ENCODE data around the gene RTRAF.
A peak's percentile ranks its signal among the peaks of the same experiment; 100 is the strongest.

The RTRAF gene

GRCh38 chr14:52021957-52022600 is 32.7 kb downstream of the RTRAF start:
- no peak for DNase-seq

GRCh38 chr14:52023518-52023917 is 34.2 kb downstream of the RTRAF start:
- DNase-seq: no peak

GRCh38 chr14:52025310-52025709 is 36.0 kb downstream of the RTRAF start:
- no peak for DNase-seq

GRCh38 chr14:52026017-52026660 is 36.8 kb downstream of the RTRAF start:
- DNase-seq: peak; percentile 10

DNA sequence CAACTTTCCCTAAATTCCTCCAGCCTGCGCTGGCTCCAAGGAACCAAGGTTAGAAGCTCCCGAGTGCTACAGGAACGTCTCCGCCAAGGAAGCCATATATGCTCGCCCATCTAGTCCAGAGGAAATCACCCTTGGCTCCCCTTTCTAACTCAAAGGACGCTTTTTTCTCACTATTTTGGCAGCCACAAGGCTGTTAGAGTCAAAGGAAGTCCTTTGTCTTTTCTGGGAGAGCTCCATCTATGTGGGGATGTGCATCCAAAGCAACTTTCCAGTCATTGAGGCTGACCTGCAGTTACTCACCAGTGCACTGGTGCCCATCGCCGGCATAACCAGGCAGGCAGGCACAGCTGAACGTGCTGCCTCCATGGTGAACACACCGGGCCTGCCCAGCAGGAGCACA is 37.6 kb downstream of the RTRAF start:
- DNase-seq: peak; percentile 40

GRCh38 chr14:52029881-52030280 is 40.5 kb downstream of the RTRAF start:
- DNase-seq: no peak

- DNase-seq: no peak
These were observed 42.4 kb downstream of the RTRAF start for GRCh38 chr14:52031781-52032180.

DNA sequence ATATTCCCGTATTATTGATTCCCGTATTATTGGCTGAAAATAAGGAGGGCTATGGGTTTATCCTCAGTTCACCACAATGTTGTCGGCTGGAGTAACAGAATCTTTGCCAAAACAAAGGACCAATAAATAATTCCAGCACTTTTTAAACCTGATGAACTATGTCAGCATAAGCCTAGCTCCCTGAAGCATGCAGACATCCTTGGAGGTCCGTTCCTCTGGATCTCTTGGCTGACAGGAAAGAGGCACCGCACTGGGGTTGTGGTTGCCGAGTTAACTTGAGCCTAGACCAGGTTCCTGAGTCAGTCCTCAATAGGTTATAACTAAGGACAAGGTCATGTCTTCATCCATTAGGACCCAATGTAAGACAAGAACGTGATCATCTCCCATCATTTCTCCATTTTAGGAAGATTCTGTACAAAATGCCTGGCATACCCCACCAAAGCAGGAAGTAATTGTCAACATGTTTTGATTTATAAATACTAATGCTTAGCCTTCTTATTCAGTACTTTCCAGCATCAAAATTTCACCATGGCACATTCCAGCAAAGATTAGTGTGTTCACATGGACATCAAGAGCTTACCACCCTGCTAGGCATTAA is 43.0 kb downstream of the RTRAF start:
- DNase-seq: no peak

- no peak for DNase-seq
These were observed 43.8 kb downstream of the RTRAF start for GRCh38 chr14:52033101-52033642.

- DNase-seq: no peak
These were observed 49.9 kb downstream of the RTRAF start for GRCh38 chr14:52039124-52039815.

- no peak for DNase-seq
These were observed 51.3 kb downstream of the RTRAF start for GRCh38 chr14:52040598-52040997.

DNA sequence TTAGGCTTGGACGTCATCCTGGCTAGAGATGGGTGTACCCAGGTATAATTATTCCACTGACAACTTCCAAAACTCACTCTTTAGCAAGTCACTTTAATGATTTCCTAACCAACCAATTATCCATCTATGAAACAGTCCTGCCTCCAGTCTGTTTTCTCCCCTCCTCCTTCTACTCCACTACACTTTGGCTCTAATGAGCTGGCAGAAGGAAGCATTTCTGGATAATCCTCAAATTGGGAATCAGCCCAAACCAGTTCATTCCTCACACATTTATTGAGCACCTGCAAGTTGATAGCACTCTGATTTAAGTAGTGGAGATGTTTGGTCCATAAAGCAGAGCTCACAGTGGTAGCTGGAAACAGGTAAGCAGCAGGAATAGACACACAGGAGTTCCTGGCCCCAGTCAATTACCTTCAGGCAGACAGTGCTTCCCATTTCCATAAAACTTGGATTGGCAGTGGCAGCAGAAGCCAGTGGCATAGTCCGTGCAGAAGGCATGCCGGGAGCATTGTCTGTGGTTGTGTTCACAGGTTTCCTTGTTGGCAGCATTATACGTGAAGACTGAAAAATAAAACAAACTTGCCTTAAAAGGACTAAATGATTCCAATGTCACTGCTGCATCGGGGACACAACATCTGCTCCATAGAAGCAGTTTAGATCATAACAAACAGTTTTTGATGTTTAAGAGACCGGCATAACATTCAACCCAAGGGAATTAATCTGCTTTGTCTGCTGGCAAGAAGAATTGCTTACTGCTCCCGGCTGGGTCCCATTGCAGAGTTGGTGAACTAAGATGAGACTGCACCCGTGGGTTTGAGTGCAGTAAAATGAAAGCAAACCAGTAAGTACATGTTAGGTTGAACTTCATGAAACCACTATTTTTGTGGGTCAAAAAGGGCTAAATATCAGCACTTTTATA is 53.3 kb downstream of the RTRAF start:
- DNase-seq: no peak

DNA sequence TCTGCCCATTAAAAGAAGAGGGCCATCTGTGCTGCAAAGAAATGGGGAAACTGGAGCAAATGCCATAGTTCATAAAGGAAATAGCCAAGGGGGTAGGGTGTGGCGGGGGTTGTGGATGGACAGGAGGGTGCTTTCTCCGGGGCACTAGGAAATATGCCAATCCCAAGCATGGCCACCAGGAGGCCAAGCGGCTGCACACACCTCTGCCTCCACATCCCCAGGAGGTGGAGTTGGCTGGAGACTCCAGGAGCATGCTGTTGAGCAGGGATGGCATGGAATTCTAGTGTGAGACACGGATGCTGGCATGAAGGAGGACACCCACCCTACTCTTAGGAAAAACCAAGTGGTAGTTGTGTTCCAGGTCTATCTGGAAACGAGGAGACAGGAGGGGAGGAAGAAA is 54.3 kb downstream of the RTRAF start:
- DNase-seq: no peak

GRCh38 chr14:52044791-52045522 is 55.6 kb downstream of the RTRAF start:
- DNase-seq: no peak

GRCh38 chr14:52046376-52046917 is 57.1 kb downstream of the RTRAF start:
- no peak for DNase-seq

DNA sequence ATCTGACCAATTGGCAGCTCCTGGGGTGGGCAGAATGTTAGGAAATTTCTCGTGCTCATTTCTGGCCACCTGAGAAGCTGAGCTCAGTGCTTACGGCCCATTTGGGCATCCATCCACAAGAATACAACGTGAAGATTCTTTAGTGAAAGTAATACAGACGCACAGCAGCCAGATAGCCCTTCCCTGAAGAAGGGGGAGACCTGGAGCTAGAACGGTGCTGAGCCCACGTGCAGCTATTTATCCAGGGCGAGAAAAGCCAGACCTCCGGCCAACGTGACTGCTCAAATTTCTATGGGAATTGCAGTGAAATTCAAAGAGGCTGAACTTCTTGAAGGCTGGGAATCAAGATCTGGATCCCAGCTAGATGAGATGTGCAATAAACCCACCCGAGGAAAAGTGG is 58.8 kb downstream of the RTRAF start:
- DNase-seq: no peak

- DNase-seq: no peak
These were observed 59.4 kb downstream of the RTRAF start for GRCh38 chr14:52048641-52049204.

- no peak for DNase-seq
These were observed 59.9 kb downstream of the RTRAF start for GRCh38 chr14:52049271-52049670.

DNA sequence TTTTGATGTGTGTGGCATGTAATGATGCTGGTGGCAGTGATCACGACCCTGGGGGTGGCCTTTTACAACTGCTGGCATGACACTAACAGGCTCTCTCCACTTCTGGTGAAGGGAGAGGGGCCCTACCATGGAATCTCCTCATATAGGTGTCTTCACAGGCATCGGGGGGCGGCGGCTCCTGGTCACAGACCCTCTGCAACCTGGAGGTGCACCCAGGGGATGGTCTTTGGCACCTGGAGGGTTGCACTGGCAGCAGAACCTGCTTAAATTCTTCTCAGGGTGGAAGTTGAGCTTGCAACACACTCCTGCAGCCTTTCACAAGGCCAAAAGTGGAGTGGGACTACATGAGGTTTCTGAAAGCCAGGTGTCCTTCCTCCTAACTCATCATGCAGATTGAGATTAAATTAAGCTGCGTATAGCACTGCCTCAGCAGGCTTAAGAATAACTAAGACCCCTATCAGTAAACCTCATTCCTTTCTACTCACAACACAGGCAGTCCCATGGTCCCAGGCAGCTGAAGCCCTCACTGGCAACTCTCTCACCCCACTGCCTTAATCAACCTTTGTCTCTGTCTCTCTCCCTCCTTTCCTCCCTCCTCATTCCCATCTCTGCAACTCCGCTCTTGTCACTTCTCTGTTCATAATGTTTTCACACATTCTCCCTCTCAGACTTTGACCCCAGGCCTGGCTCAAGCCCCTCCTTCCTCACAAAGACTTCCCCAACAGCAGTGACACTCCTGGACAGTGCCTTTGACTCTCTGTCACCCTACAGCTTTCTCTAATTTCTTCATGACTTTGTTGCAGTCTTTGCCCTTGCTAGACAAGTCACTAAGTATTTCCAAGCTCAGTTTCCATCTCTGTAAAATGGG is 60.6 kb downstream of the RTRAF start:
- no peak for DNase-seq

DNA sequence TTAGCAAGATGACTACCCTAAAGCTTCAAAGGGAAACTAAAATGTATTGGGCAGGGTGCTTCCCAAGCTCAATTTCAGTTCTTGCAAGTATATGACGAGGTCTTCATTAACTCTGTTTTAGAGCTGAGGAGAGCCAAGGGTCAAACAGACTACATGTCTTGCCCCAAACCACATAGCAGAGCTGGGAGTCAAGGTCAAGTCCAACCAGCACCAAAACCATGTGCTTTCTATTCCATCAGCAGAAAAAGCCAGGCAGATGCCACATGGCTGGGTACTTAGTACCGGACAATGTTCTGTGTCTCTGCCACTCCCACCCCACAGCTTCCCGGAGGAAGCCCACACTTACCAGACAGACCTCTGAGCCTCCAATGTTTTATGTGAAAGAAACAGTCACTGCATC is 61.9 kb downstream of the RTRAF start:
- DNase-seq: no peak

All from midbrain (tissue), 1 donor.